ENCODE measurements around the gene RXRA.

- TF ChIP-seq PKNOX1 (IDR thresholded peaks at IDR 0.05) = no peak
- TF ChIP-seq SUZ12 (IDR thresholded peaks at IDR 0.05) = no peak
- no peak for TF ChIP-seq HDGF (IDR thresholded peaks at IDR 0.05; ENCODE audit: borderline replicate concordance)
- TF ChIP-seq ZNF384 (IDR thresholded peaks at IDR 0.05) = no peak
- TF ChIP-seq SP1 (IDR thresholded peaks at IDR 0.05) = no peak
- TF ChIP-seq ELF4 (IDR thresholded peaks at IDR 0.05) = no peak
- TF ChIP-seq NFRKB (IDR thresholded peaks at IDR 0.05) = no peak
- TF ChIP-seq FOXK2 (IDR thresholded peaks at IDR 0.05) = no peak
- no peak for TF ChIP-seq FOXA1 (IDR thresholded peaks at IDR 0.05)
These were observed 107.9 kb downstream of the RXRA start for GRCh38 chr9:134433909-134434882.
